Stimulated activated naive CD8-positive, alpha-beta T cell treated with anti-CD3 and anti-CD28 coated beads, Interleukin-15, amount 100 ng/mL, for 72 hours (primary cell): ENCODE measurements around the gene OR52N5.

Experiments used
- ATAC-seq: fragments of 150-1000 bp; cut with Tn5 transposase; 2 replicates; pipeline ENCODE4 v1.10.0; 2021; ENCODE audit warnings: mild to moderate bottlenecking, moderate library complexity
- DNase-seq, 2 donors: peaks; one replicate each; pipeline ENCODE4 v3.0.0; 2021 to 2022
- H3K27ac Mint-ChIP-seq, 2 donors: one replicate each; pipeline ENCODE4 v1.8.0; 2022; ENCODE audit warnings: mild to moderate bottlenecking in 2 of 2, mixed read lengths in 2 of 2, moderate library complexity in 2 of 2
- H3K27me3 Mint-ChIP-seq: one replicate; pipeline ENCODE4 v1.8.0; 2022; ENCODE audit warnings: mixed read lengths
- H3K4me1 Mint-ChIP-seq: one replicate; pipeline ENCODE4 v1.8.0; 2022; ENCODE audit warnings: mild to moderate bottlenecking, mixed read lengths
- H3K4me3 Mint-ChIP-seq, 2 donors: one replicate each; pipeline ENCODE4 v1.8.0; 2022; ENCODE audit warnings: mild to moderate bottlenecking in 2 of 2, mixed read lengths in 2 of 2, moderate library complexity in 1 of 2
- H3K9me3 Mint-ChIP-seq, 2 donors: one replicate each; pipeline ENCODE4 v1.8.0; 2022; ENCODE audit warnings: mixed read lengths in 2 of 2

The OR52N5 gene

GRCh38 chr11:5783255-5783654, at the start of gene OR52N5:
TSS of gene OR52N5 (minus strand) at chr11:5783355. CDS start at chr11:5778634, 4,721 bp downstream.
- H3K27me3 Mint-ChIP-seq, result no peaks in the 10 kb centered on the region
- no peak within 1 kb of the TSS for H3K4me3 Mint-ChIP-seq
- ATAC-seq, result no peak
- no peak for DNase-seq
- H3K4me1 Mint-ChIP-seq, result no peaks in the 10 kb centered on the region
- H3K27ac Mint-ChIP-seq, result no peak within 1 kb of the TSS
- H3K9me3 Mint-ChIP-seq, result no peaks in the 10 kb centered on the region

- H3K4me3 Mint-ChIP-seq, result no peak overlapping the region
- ATAC-seq (no peak), DNase-seq (no peak)
- H3K27me3 Mint-ChIP-seq, result peaks cover 9% of the 10 kb centered on the region
- H3K4me1 Mint-ChIP-seq, result no peaks in the 10 kb centered on the region
- H3K9me3 Mint-ChIP-seq, result no peaks in the 10 kb centered on the region
- H3K27ac Mint-ChIP-seq, result peak overlapping the region in 1 of 2 donors; percentile 59
Measured at GRCh38 chr11:5831196-5831829, 48.2 kb upstream of the OR52N5 start.

- Mint-ChIP-seq H3K4me1 (peaks cover 6% of the 10 kb centered on the region), H3K27me3 (peaks cover 6% of the 10 kb centered on the region), H3K4me3 (peak overlapping the region; percentile 43 to 71), H3K9me3 (no peaks in the 10 kb centered on the region), H3K27ac (peak overlapping the region; percentile 79 to 87)
- DNase-seq (no peak), ATAC-seq (no peak)
Measured at GRCh38 chr11:5818245-5818886, 35.2 kb upstream of the OR52N5 start.

GRCh38 chr11:5815534-5815933, 32.4 kb upstream of the OR52N5 start:
- peaks cover 3% of the 10 kb centered on the region for H3K27me3 Mint-ChIP-seq
- DNase-seq, result no peak
- no peak overlapping the region for H3K4me3 Mint-ChIP-seq
- H3K4me1 Mint-ChIP-seq, result peaks cover 6% of the 10 kb centered on the region
- no peak overlapping the region for H3K27ac Mint-ChIP-seq
- H3K9me3 Mint-ChIP-seq, result no peaks in the 10 kb centered on the region
- ATAC-seq, result no peak

GRCh38 chr11:5809905-5810795, 27.0 kb upstream of the OR52N5 start:
- no peak for DNase-seq
- Mint-ChIP-seq H3K4me3 (no peak overlapping the region), H3K4me1 (peaks cover 14% of the 10 kb centered on the region), H3K27ac (no peak overlapping the region), H3K27me3 (peaks cover 22% of the 10 kb centered on the region), H3K9me3 (no peaks in the 10 kb centered on the region)
- no peak for ATAC-seq

- H3K27ac Mint-ChIP-seq, result no peak overlapping the region
Measured at GRCh38 chr11:5809122-5809519, 26.0 kb upstream of the OR52N5 start.

GRCh38 chr11:5808500-5809121, 25.5 kb upstream of the OR52N5 start, which contains the start of gene OR52N2:
TSS of gene OR52N2 (plus strand) at chr11:5808924. CDS start at chr11:5820336, 11,412 bp downstream.
- peak; percentile 67 to 76 for DNase-seq
- ATAC-seq, result peak; percentile 90
- peaks cover 22% of the 10 kb centered on the region for H3K27me3 Mint-ChIP-seq
- peaks cover 7 to 9% of the 10 kb centered on the region in 2 donors for H3K9me3 Mint-ChIP-seq
- peak within 1 kb of the TSS; percentile 44 to 57 for H3K27ac Mint-ChIP-seq
- H3K4me1 Mint-ChIP-seq, result peaks cover 14% of the 10 kb centered on the region
- peak within 1 kb of the TSS; percentile 81 to 82 for H3K4me3 Mint-ChIP-seq

More at GRCh38 chr11:5809122-5809519, 26.0 kb upstream of the OR52N5 start:
- Mint-ChIP-seq H3K27me3 (peaks cover 22% of the 10 kb centered on the region), H3K4me1 (peaks cover 14% of the 10 kb centered on the region), H3K9me3 (peaks cover 5% of the 10 kb centered on the region in 2 donors), H3K4me3 (peak overlapping the region; percentile 81 to 82)
- DNase-seq, result peak; percentile 10 to 11
- ATAC-seq, result peak; percentile 51

GRCh38 chr11:5807580-5807979, 24.4 kb upstream of the OR52N5 start:
- ATAC-seq, result no peak
- no peak overlapping the region for H3K27ac Mint-ChIP-seq

GRCh38 chr11:5803982-5804381, 20.8 kb upstream of the OR52N5 start:
- H3K27me3 Mint-ChIP-seq, result peaks cover 4% of the 10 kb centered on the region
- ATAC-seq (no peak), DNase-seq (no peak)
- no peak overlapping the region for H3K27ac Mint-ChIP-seq
- no peak overlapping the region for H3K4me3 Mint-ChIP-seq
- peaks cover 8% of the 10 kb centered on the region for H3K4me1 Mint-ChIP-seq
- peaks cover 7 to 17% of the 10 kb centered on the region in 2 donors for H3K9me3 Mint-ChIP-seq

More at GRCh38 chr11:5807580-5807979, 24.4 kb upstream of the OR52N5 start:
- peaks cover 7 to 17% of the 10 kb centered on the region in 2 donors for H3K9me3 Mint-ChIP-seq
- H3K4me3 Mint-ChIP-seq, result no peak overlapping the region
- DNase-seq, result no peak
- peaks cover 22% of the 10 kb centered on the region for H3K27me3 Mint-ChIP-seq
- peaks cover 14% of the 10 kb centered on the region for H3K4me1 Mint-ChIP-seq

GRCh38 chr11:5796541-5796940, 13.4 kb upstream of the OR52N5 start:
- no peaks in the 10 kb centered on the region for H3K9me3 Mint-ChIP-seq
- H3K4me3 Mint-ChIP-seq, result no peak overlapping the region
- H3K27me3 Mint-ChIP-seq, result peaks cover 23% of the 10 kb centered on the region
- no peaks in the 10 kb centered on the region for H3K4me1 Mint-ChIP-seq
- no peak for ATAC-seq
- H3K27ac Mint-ChIP-seq, result no peak overlapping the region
- DNase-seq, result no peak

- H3K4me3 Mint-ChIP-seq, result no peak within 1 kb of the TSS
- H3K9me3 Mint-ChIP-seq, result no peaks in the 10 kb centered on the region
- H3K4me1 Mint-ChIP-seq, result no peaks in the 10 kb centered on the region
- H3K27ac Mint-ChIP-seq, result no peak within 1 kb of the TSS
- ATAC-seq, result no peak
- peaks cover 10% of the 10 kb centered on the region for H3K27me3 Mint-ChIP-seq
- no peak for DNase-seq
Measured at GRCh38 chr11:5791165-5791564, 8.0 kb upstream of the OR52N5 start, which contains the start of gene OR52N1. TSS of gene OR52N1 (minus strand) at chr11:5791265. CDS start at chr11:5788816, 2,449 bp downstream.

- DNase-seq (no peak), ATAC-seq (no peak)
- Mint-ChIP-seq H3K4me3 (no peak overlapping the region), H3K9me3 (no peaks in the 10 kb centered on the region), H3K27ac (no peak overlapping the region), H3K4me1 (no peaks in the 10 kb centered on the region), H3K27me3 (no peaks in the 10 kb centered on the region)
Measured at GRCh38 chr11:5767056-5767455, 16.1 kb downstream of the OR52N5 start.

GRCh38 chr11:5753943-5754342, 29.2 kb downstream of the OR52N5 start, which contains the start of gene OR52N4:
TSS of gene OR52N4 (plus strand) at chr11:5754243. CDS start at chr11:5754741, 498 bp downstream.
- Mint-ChIP-seq H3K27me3 (no peaks in the 10 kb centered on the region), H3K9me3 (no peaks in the 10 kb centered on the region), H3K4me1 (no peaks in the 10 kb centered on the region), H3K4me3 (no peak within 1 kb of the TSS), H3K27ac (no peak within 1 kb of the TSS)
- DNase-seq, result no peak
- ATAC-seq, result no peak

GRCh38 chr11:5749836-5750235, 33.3 kb downstream of the OR52N5 start:
- ATAC-seq, result no peak
- DNase-seq, result no peak
- H3K9me3 Mint-ChIP-seq, result no peaks in the 10 kb centered on the region
- no peak overlapping the region for H3K27ac Mint-ChIP-seq
- H3K4me3 Mint-ChIP-seq, result no peak overlapping the region
- no peaks in the 10 kb centered on the region for H3K27me3 Mint-ChIP-seq
- no peaks in the 10 kb centered on the region for H3K4me1 Mint-ChIP-seq

- Mint-ChIP-seq H3K27me3 (no peaks in the 10 kb centered on the region), H3K4me1 (no peaks in the 10 kb centered on the region), H3K4me3 (no peak overlapping the region), H3K9me3 (peaks cover 13% of the 10 kb centered on the region in 2 donors), H3K27ac (no peak overlapping the region)
- ATAC-seq (no peak), DNase-seq (no peak)
Measured at GRCh38 chr11:5746614-5747013, 36.5 kb downstream of the OR52N5 start.
